CD4-positive, alpha-beta memory T cell (primary cell): ENCODE measurements around the gene MEGF6. TPM values are rescaled to one million over a fixed set of nuclear protein-coding genes. Genes with fewer than 3 reads are reported as not detected.

Source experiments
- CTCF ChIA-PET: fragments of 350-600 bp; sonication (Branson Sonifier 250); formaldehyde crosslinking; loops from one replicate; lab custom pipeline; 2021; ENCODE audit warnings: inconsistent platforms; ENCODE audit not compliant: partially characterized antibody; lab: Charles Lee
- POLR2A ChIA-PET: fragments of 350-600 bp; sonication (Branson Sonifier 250); formaldehyde crosslinking; loops from one replicate; lab custom pipeline; 2021; ENCODE audit not compliant: partially characterized antibody; lab: Charles Lee
- DNase-seq, 5 donors: peaks; one replicate each; pipeline versions ENCODE4 v3.0.0 to v3.0.0-alpha.2; 2020 to 2022; ENCODE audit warnings: mixed read lengths in 1 of 5
- H3K27ac ChIP-seq: one replicate; pipeline ENCODE4 v1.7.0; 2013; ENCODE audit warnings: low read depth, low read length
- H3K27me3 ChIP-seq: 2 replicates; pipeline ENCODE4 v1.7.0; 2013; ENCODE audit warnings: mild to moderate bottlenecking, low read length, moderate library complexity; ENCODE audit not compliant: insufficient read depth
- H3K36me3 ChIP-seq: 2 replicates; pipeline ENCODE4 v1.7.0; 2013; ENCODE audit warnings: mild to moderate bottlenecking, low read length, moderate library complexity; ENCODE audit not compliant: insufficient read depth
- H3K4me1 ChIP-seq: 2 replicates; pipeline ENCODE4 v1.7.0; 2013; ENCODE audit warnings: mild to moderate bottlenecking, low read length, moderate library complexity; ENCODE audit not compliant: insufficient read depth
- H3K4me3 ChIP-seq, 2 donors: one replicate each; pipeline ENCODE4 v1.7.0; 2013; ENCODE audit warnings: low read length in 2 of 2, mild to moderate bottlenecking in 1 of 2
- H3K9me3 ChIP-seq, 2 donors: one replicate each; pipeline ENCODE4 v1.7.0; 2013; ENCODE audit warnings: low read length in 2 of 2, control low read depth in 1 of 2; ENCODE audit not compliant: control insufficient read depth in 1 of 2
- H3K27ac Mint-ChIP-seq, 7 donors: one replicate each; pipeline ENCODE4 v1.8.0; 2020 to 2021; ENCODE audit warnings: mixed read lengths in 7 of 7, mild to moderate bottlenecking in 6 of 7, inconsistent platforms in 3 of 7, moderate library complexity in 3 of 7
- H3K27me3 Mint-ChIP-seq, 2 donors: one replicate each; pipeline ENCODE4 v1.8.0; 2020 to 2021; ENCODE audit warnings: mixed read lengths in 2 of 2
- H3K36me3 Mint-ChIP-seq, 2 donors: one replicate each; pipeline ENCODE4 v1.8.0; 2020 to 2021; ENCODE audit warnings: mixed read lengths in 2 of 2, inconsistent platforms in 1 of 2, mild to moderate bottlenecking in 1 of 2
- H3K4me1 Mint-ChIP-seq, 4 donors: one replicate each; pipeline ENCODE4 v1.8.0; 2020 to 2021; ENCODE audit warnings: mixed read lengths in 4 of 4, mild to moderate bottlenecking in 1 of 4
- H3K4me3 Mint-ChIP-seq, 8 donors: one replicate each; pipeline ENCODE4 v1.8.0; 2020 to 2021; ENCODE audit warnings: mixed read lengths in 8 of 8, mild to moderate bottlenecking in 7 of 8, moderate library complexity in 6 of 8, inconsistent platforms in 3 of 8
- H3K9me3 Mint-ChIP-seq, 8 donors: one replicate each; pipeline ENCODE4 v1.8.0; 2020 to 2021; ENCODE audit warnings: mixed read lengths in 8 of 8, mild to moderate bottlenecking in 5 of 8, inconsistent platforms in 3 of 8, moderate library complexity in 1 of 8
- intact Hi-C: fragments of 100-400 bp; cut with micrococcal nuclease; formaldehyde crosslinking; loops from one replicate; pipeline ENCODE4 v1.15.1; 2023
- polyA plus RNA-seq, 2 donors: library from polyadenylated mRNA; unstranded; fragments of 300-500 nt; fragmentation: Illumina TruSeq; gene quantifications; one replicate each; pipeline ENCODE4 v1.2.3, GENCODE V29; 2021
- total RNA-seq, 2 experiments: library from RNA; stranded (reverse); gene quantifications; one replicate each; pipeline ENCODE4 v1.2.3, GENCODE V29; 2021

The MEGF6 gene
- total and polyA plus RNA-seq, 4 experiments from 2014 or later, result 2.4 to 168 (median 87.0) TPM

- H3K4me3 ChIP-seq, result no peak overlapping the region
- no peaks in the 10 kb centered on the region for H3K36me3 ChIP-seq
- H3K36me3 Mint-ChIP-seq, result no peaks in the 10 kb centered on the region
- ChIA-PET POLR2A (no interaction called here), CTCF (no interaction called here)
- H3K4me3 Mint-ChIP-seq, result no peak overlapping the region
- intact Hi-C loops, result no loop called here
- peaks cover 2 to 18% (median 5%) of the 10 kb centered on the region in 4 donors for H3K4me1 Mint-ChIP-seq
- no peak for DNase-seq
- no peaks in the 10 kb centered on the region for H3K9me3 ChIP-seq
- H3K27me3 Mint-ChIP-seq, result peaks cover 7 to 9% of the 10 kb centered on the region in 2 donors
- H3K27me3 ChIP-seq, result peaks cover 5% of the 10 kb centered on the region
- no peak overlapping the region for H3K27ac Mint-ChIP-seq
- peaks cover 0 to 1% (median 0%) of the 10 kb centered on the region in 8 donors for H3K9me3 Mint-ChIP-seq
- H3K4me1 ChIP-seq, result peaks cover 15% of the 10 kb centered on the region
- no peak overlapping the region for H3K27ac ChIP-seq
These were observed 3.6 kb downstream of the MEGF6 start for GRCh38 chr1:3607703-3608065.

DNA sequence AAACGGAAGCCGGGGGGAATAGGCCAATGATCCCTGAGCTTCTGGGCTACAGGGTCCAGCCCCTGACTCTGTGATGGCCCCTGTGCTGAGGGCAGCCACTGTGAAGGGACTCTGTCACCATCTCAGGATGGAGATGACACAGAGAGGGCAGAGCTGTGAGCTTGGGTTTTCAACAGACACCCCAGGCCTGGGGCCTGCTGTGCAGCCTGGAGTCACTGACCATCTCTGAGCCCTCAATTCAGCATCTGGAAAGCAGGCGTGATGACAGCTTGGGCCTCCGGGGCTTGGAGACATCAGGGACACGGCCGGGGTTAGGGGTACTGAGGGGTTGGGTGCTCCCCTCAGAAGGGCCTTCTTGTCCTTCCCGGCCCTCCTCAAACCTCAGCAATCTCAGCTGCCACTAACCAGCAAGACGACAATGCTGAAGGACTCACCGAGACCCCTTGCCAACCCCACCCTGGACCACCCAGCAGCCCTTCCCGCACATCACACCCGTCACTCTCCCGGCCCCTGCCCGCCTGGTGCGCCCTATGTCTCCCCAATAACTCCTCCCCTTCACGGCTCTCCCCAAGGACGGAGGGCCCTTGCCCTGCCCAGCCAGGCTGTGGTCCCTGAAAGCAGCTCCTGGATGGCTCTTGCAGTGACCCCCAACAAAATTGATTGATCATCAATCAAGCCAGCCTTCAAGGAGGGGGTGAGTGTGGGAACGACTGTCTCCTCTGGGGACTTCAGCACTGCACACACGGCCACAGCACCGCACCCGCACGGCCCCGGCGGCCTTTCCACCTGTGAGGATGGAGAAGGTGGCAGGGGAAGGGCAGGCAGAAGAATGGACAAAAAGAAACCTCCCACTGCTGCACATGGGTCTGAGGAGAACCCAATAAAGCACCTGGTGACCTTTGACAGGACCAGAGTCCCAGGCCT is 4.3 kb downstream of the MEGF6 start:
- H3K4me3 Mint-ChIP-seq, result no peak overlapping the region
- no peak overlapping the region for H3K27ac Mint-ChIP-seq
- H3K9me3 Mint-ChIP-seq, result peaks cover 0 to 1% (median 0%) of the 10 kb centered on the region in 8 donors
- intact Hi-C loops, result no loop called here
- Histone ChIP-seq H3K4me3 (no peak overlapping the region), H3K36me3 (no peaks in the 10 kb centered on the region), H3K4me1 (peaks cover 15% of the 10 kb centered on the region), H3K27ac (no peak overlapping the region), H3K27me3 (peaks cover 5% of the 10 kb centered on the region), H3K9me3 (no peaks in the 10 kb centered on the region)
- POLR2A ChIA-PET, result no interaction called here
- CTCF ChIA-PET, result no interaction called here
- H3K27me3 Mint-ChIP-seq, result peaks cover 7 to 9% of the 10 kb centered on the region in 2 donors
- H3K4me1 Mint-ChIP-seq, result peaks cover 2 to 16% (median 5%) of the 10 kb centered on the region in 4 donors
- DNase-seq, result no peak
- no peaks in the 10 kb centered on the region for H3K36me3 Mint-ChIP-seq

DNA sequence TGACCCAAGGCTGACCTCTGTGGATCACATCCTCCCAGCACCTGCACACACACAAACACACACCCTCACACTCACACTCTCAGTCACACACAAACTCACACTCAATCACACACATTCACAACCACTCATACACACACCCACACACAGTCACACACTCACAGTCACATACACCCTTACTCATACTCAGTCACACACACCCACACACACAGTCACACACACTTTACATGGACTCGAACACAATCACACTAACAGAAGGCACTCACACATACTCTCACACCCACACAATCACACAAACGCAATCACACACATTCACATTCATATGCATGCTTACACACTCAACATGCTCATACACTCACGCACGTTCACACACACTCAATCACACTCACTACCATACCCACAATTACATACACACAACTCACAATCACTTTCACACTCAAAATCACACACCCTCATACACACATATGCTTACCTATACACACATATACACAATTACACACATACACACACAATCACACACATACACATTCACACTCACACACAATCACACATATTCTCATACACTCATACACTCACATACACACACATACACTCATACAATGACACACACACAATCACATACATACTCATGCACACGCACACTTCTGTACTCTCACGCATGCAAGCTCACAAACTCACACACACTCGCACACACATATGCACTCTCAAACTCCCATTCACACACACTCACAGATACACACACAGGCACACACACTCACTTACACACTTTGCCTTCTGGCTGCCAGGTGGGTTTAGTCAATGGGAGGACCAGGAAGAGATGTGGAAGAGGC is 6.1 kb downstream of the MEGF6 start:
- ChIA-PET CTCF (no interaction called here), POLR2A (no interaction called here)
- intact Hi-C loops, result no loop called here
- Histone ChIP-seq H3K4me3 (no peak overlapping the region), H3K27ac (no peak overlapping the region), H3K9me3 (no peaks in the 10 kb centered on the region), H3K4me1 (peaks cover 4% of the 10 kb centered on the region), H3K27me3 (peaks cover 5% of the 10 kb centered on the region), H3K36me3 (no peaks in the 10 kb centered on the region)
- H3K27ac Mint-ChIP-seq, result no peak overlapping the region
- no peaks in the 10 kb centered on the region for H3K36me3 Mint-ChIP-seq
- H3K4me3 Mint-ChIP-seq, result no peak overlapping the region
- DNase-seq, result no peak
- peaks cover 0 to 4% (median 1%) of the 10 kb centered on the region in 4 donors for H3K4me1 Mint-ChIP-seq
- H3K27me3 Mint-ChIP-seq, result peaks cover 3 to 6% of the 10 kb centered on the region in 2 donors
- H3K9me3 Mint-ChIP-seq, result no peaks in the 10 kb centered on the region

- Histone ChIP-seq H3K4me3 (no peak overlapping the region), H3K27ac (no peak overlapping the region), H3K36me3 (no peaks in the 10 kb centered on the region), H3K27me3 (peaks cover 5% of the 10 kb centered on the region), H3K4me1 (no peaks in the 10 kb centered on the region), H3K9me3 (no peaks in the 10 kb centered on the region)
- CTCF ChIA-PET, result no interaction called here
- Mint-ChIP-seq H3K27me3 (peaks cover 3 to 6% of the 10 kb centered on the region in 2 donors), H3K9me3 (no peaks in the 10 kb centered on the region), H3K4me1 (peaks cover 0 to 4% (median 1%) of the 10 kb centered on the region in 4 donors), H3K36me3 (no peaks in the 10 kb centered on the region), H3K27ac (no peak overlapping the region), H3K4me3 (no peak overlapping the region)
- POLR2A ChIA-PET, result no interaction called here
- DNase-seq, result no peak
- intact Hi-C loops, result no loop called here
These were observed 6.8 kb downstream of the MEGF6 start for GRCh38 chr1:3604468-3604974.

- Mint-ChIP-seq H3K9me3 (no peaks in the 10 kb centered on the region), H3K27ac (no peak overlapping the region), H3K36me3 (no peaks in the 10 kb centered on the region), H3K4me1 (peaks cover 0 to 1% (median 0%) of the 10 kb centered on the region in 4 donors), H3K4me3 (no peak overlapping the region), H3K27me3 (peaks cover 1 to 3% of the 10 kb centered on the region in 2 donors)
- Histone ChIP-seq H3K9me3 (no peaks in the 10 kb centered on the region), H3K27me3 (peaks cover 4% of the 10 kb centered on the region), H3K36me3 (no peaks in the 10 kb centered on the region), H3K4me1 (no peaks in the 10 kb centered on the region), H3K27ac (no peak overlapping the region), H3K4me3 (no peak overlapping the region)
- intact Hi-C loops, result no loop called here
- ChIA-PET POLR2A (no interaction called here), CTCF (no interaction called here)
- no peak for DNase-seq
These were observed 7.5 kb downstream of the MEGF6 start for GRCh38 chr1:3603571-3604467.

GRCh38 chr1:3603156-3603555 is 8.2 kb downstream of the MEGF6 start:
- ChIA-PET CTCF (no interaction called here), POLR2A (no interaction called here)
- H3K27me3 Mint-ChIP-seq, result peaks cover 0 to 1% of the 10 kb centered on the region in 2 donors
- intact Hi-C loops, result no loop called here
- no peaks in the 10 kb centered on the region for H3K36me3 Mint-ChIP-seq
- no peak overlapping the region for H3K27ac ChIP-seq
- H3K4me1 Mint-ChIP-seq, result peaks cover 0 to 4% (median 3%) of the 10 kb centered on the region in 4 donors
- H3K4me3 Mint-ChIP-seq, result no peak overlapping the region
- H3K4me1 ChIP-seq, result peaks cover 6% of the 10 kb centered on the region
- H3K27ac Mint-ChIP-seq, result no peak overlapping the region
- H3K36me3 ChIP-seq, result no peaks in the 10 kb centered on the region
- no peak overlapping the region for H3K4me3 ChIP-seq
- H3K9me3 ChIP-seq, result no peaks in the 10 kb centered on the region
- H3K27me3 ChIP-seq, result no peaks in the 10 kb centered on the region
- no peak for DNase-seq
- no peaks in the 10 kb centered on the region for H3K9me3 Mint-ChIP-seq
